GDM1 (cell line): ENCODE results near the gene SLC7A6OS.

Source experiments
- DNase-seq: peaks from one replicate; lab custom pipeline; 2025; lab: John Stamatoyannopoulos, UW

The SLC7A6OS gene

GRCh38 chr16:68310774-68311511 is at the start of gene SLC7A6OS, which contains the start of gene PRMT7:
Gene SLC7A6OS (minus strand): TSS chr16:68310946. CDS start chr16:68310926, 20 bp downstream.
Gene PRMT7 (plus strand): TSS chr16:68311019. CDS start chr16:68315980, 4,961 bp downstream.
- DNase-seq: peak; percentile 71

GRCh38 chr16:68359398-68360191 is 48.8 kb upstream of the SLC7A6OS start:
- DNase-seq: no peak

- DNase-seq: no peak
Measured at GRCh38 chr16:68358951-68359350, 48.2 kb upstream of the SLC7A6OS start.

GRCh38 chr16:68357923-68358322 is 47.2 kb upstream of the SLC7A6OS start:
- DNase-seq: no peak

GRCh38 chr16:68357521-68357922 is 46.8 kb upstream of the SLC7A6OS start:
- no peak for DNase-seq

- DNase-seq: no peak
Measured at GRCh38 chr16:68356919-68357286, 46.2 kb upstream of the SLC7A6OS start.

GRCh38 chr16:68356249-68356918 is 45.6 kb upstream of the SLC7A6OS start:
- DNase-seq: peak; percentile 78

GRCh38 chr16:68355447-68356248 is 44.9 kb upstream of the SLC7A6OS start:
- DNase-seq: no peak

- DNase-seq: no peak
Measured at GRCh38 chr16:68354816-68355215, 44.1 kb upstream of the SLC7A6OS start.

- DNase-seq: no peak
Measured at GRCh38 chr16:68353366-68353765, 42.6 kb upstream of the SLC7A6OS start.

- no peak for DNase-seq
Measured at GRCh38 chr16:68351991-68352431, 41.3 kb upstream of the SLC7A6OS start.

- no peak for DNase-seq
Measured at GRCh38 chr16:68351463-68351862, 40.7 kb upstream of the SLC7A6OS start.

- DNase-seq: no peak
Measured at GRCh38 chr16:68350813-68351350, 40.1 kb upstream of the SLC7A6OS start.

GRCh38 chr16:68349838-68350410 is 39.2 kb upstream of the SLC7A6OS start:
- DNase-seq: no peak

- no peak for DNase-seq
Measured at GRCh38 chr16:68348639-68349445, 38.1 kb upstream of the SLC7A6OS start.

GRCh38 chr16:68347605-68348004 is 36.9 kb upstream of the SLC7A6OS start:
- DNase-seq: no peak

- DNase-seq: no peak
Measured at GRCh38 chr16:68346892-68347480, 36.2 kb upstream of the SLC7A6OS start.

- DNase-seq: no peak
Measured at GRCh38 chr16:68345958-68346635, 35.4 kb upstream of the SLC7A6OS start.

- no peak for DNase-seq
Measured at GRCh38 chr16:68345351-68345810, 34.6 kb upstream of the SLC7A6OS start.
